Vagina (tissue), 2 donors: ENCODE data around the gene ZCCHC2.

Experiments used
- CTCF ChIP-seq, 3 experiments: fragments of 450-650 bp in 2 of 3; fragments of 200-600 bp in 1 of 3; sonication (generic) in 1 of 3; IDR thresholded peaks; one replicate each; pipeline ENCODE4 v1.5.1; 2017 to 2019; ENCODE audit warnings: antibody characterized with exemption in 3 of 3, mild to moderate bottlenecking in 2 of 3, moderate library complexity in 2 of 3
- POLR2A ChIP-seq, 2 donors: fragments of 450-650 bp; IDR thresholded peaks; one replicate each; pipeline ENCODE4 v1.6.1; 2017; ENCODE audit warnings: antibody characterized with exemption in 2 of 2, mild to moderate bottlenecking in 2 of 2, moderate library complexity in 2 of 2

- TF ChIP-seq CTCF (IDR thresholded peaks at IDR 0.05): no peak
- TF ChIP-seq POLR2A (IDR thresholded peaks at IDR 0.05): no peak
Measured at GRCh38 chr18:62551972-62552513, 29.2 kb downstream of the ZCCHC2 start.
